Dedifferentiated amniotic fluid mesenchymal stem cell (primary cell): ENCODE data around the gene SCAANT1.

Experiments
- DNase-seq: peaks from one replicate; pipeline ENCODE4 v3.0.0-alpha.2; 2016; ENCODE audit errors: extremely low spot score

Gene SCAANT1

DNA sequence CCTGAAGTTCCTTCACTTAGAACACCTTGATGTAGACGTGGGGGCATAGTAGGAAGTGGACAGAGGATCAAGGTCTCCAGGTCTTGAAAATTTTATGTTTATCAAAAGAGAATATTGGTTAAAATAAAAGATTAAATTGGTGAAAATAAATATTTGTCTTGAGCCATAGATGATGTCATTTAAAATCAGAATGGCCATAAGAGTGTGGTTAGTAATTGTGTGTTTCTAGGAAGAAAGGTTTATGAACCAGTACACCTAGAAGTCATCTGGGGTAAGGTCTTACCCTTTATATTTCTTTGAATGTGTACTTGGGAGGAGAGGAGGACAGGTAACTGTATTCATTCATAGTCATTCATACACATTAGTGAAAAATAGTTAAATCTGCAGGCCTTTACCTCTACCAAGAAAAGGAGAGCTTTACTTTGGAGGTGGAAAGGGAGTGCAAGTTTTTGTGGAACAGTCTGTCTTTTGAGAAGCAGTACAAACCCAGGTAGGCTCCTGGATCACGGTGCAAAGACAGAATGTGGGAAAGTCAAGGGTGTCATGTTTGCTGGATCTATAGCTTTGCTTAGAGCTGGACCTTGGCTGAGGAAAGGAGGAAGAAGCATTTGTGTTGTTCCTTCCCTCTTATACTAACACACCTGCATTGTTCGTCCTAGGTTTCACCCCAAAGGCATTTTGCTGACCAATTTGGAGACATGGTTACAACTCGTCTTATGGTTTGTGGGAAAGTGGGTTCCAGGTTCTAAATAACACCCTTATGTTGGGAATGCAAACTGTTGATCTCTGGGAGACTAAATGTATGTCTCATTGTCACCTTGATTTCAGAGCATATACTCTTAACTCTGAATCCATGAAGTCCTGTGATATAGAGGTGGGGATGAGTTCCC is 6.2 kb downstream of the SCAANT1 start:
- DNase-seq, result no peak

GRCh38 chr3:63900459-63900858 is 11.7 kb downstream of the SCAANT1 start:
- no peak for DNase-seq

- DNase-seq, result no peak
These were observed 12.2 kb downstream of the SCAANT1 start for GRCh38 chr3:63900010-63900409.

- DNase-seq, result no peak
These were observed 15.7 kb downstream of the SCAANT1 start for GRCh38 chr3:63896332-63897030.

DNA sequence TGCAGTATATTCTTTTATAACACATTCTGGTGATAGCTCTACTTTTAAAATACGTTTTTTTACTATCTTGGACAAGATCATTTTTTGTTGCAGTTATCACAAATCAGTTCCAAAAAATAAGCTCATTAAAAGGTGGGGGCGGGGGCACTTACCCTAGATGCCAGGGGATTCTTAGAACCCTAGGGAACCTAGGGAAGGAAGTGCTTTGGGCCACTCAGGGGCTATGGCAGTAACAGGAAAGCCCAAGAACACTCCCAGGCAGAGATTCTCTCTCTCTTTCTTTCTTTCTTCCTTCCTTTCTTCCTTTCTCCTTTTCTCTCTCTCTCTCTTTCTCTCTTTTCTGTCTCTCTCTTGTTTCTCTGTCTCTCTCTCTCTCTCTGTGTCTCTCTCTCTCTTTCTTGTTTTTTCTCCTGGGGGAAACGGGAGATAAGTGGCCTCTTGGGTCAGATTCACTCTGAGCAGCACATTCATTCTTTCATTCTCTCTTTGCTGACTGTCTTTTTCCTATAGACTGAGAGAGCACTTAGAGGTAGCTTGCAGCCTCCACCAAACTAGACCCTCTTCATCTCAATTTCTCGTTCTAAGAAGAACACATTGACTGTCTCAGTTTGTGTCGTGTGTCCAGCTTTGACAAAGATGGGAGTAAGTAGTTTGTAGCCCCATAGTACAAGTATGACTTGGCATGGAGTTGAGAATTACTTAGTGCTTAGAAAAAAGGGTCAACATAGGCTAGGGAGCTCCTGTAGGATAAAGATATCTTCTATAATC is 16.6 kb downstream of the SCAANT1 start:
- DNase-seq, result no peak

DNA sequence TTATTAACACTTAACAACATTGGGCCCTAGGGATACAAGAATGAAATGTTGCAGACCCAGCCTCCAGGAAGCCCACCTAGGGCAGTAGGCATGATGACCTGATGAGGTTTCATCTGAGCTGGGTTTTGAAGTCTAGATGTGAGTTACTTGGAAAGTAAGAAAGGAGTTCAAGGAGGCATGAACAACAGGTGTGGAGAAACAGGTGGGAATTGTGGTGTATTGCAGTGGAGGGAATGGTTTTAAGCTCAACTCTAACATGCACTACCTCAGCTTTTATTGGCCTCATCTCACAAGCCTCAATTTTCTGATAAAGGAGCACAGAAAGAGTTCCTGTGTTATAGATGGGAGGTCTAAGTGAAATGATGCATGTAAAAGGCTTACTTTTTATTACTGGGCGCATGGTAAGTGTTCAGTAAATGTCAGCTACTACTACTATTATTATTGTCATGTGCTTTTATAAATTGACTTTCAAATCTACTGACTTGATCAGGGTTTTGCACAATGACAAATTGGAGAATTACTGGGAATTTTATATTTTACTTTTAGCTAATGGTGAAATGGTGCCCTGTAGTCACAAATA is 19.3 kb downstream of the SCAANT1 start:
- no peak for DNase-seq

- DNase-seq, result no peak
These were observed 20.7 kb downstream of the SCAANT1 start for GRCh38 chr3:63891518-63891917.

DNA sequence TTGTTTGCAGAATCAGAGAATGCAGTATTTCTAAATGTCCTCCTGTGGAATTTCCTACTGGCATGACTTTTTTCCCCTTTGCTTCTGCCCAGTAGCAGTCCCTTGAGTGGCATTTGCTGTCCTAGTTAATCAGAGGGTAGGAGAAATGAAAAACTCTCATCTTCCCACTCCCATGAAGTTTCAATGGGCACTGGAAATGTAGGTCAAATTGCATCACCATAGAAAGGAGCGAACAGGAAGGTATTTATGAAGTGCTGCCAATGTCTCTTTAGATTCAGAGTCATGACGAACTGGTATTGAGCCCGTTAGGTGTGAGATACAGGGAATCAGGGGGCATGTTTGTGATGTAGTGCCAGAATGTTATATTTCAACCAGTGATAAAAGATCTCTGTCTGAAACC is 25.3 kb downstream of the SCAANT1 start:
- DNase-seq, result no peak

DNA sequence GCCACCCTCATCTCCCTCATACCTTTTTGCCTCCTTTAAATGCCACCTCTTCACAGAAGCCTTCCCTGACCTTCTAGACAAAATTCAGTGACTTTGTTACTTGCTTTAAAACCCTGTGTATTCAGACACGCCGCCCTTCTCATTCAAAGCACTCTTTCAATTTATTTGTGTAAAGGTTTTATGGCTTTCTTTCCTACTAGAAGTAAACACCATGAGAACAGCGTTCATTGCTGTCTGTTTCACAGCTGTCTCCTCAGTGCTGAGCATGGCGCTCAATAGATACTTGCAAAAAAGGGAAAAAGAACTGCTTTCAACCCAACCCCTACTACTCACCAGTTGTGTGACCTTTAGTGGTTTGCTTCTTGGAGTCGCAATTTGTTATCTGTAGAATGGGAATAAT is 31.5 kb downstream of the SCAANT1 start:
- DNase-seq, result no peak

DNA sequence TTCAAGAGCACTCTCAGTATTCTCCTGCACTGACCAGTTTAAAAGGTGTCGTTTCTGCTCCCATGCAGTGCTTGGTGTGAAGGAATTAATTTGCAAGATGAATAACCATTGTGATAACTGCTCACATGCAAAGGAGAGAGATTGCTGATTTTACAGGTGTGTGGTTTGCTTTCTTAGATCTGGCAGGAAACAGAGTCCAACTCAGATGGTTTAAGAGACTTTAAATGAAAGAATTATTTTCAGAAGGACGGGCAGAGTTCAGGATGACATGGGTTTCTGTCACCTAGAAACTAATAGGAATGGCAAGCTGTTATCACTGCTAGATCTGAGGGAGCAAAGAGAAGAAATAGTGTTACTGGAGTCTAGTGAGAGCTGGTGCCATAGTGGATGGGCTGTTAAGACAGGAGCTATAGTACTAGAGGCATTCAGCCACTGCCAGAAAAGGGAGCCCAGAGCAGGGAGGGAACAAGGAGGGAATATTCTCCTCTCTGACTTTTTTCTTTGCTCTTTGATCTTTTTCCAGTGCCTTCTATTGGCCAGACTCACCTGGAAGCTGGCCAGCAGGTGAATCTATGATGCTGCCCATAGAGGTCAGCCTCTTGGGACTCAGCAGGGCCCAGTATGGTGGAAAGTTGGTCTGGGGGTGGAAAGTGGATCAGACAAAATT is 33.7 kb downstream of the SCAANT1 start:
- no peak for DNase-seq

- no peak for DNase-seq
These were observed 34.3 kb downstream of the SCAANT1 start for GRCh38 chr3:63877737-63878393.

- DNase-seq, result no peak
These were observed 35.9 kb downstream of the SCAANT1 start for GRCh38 chr3:63876260-63876659.

DNA sequence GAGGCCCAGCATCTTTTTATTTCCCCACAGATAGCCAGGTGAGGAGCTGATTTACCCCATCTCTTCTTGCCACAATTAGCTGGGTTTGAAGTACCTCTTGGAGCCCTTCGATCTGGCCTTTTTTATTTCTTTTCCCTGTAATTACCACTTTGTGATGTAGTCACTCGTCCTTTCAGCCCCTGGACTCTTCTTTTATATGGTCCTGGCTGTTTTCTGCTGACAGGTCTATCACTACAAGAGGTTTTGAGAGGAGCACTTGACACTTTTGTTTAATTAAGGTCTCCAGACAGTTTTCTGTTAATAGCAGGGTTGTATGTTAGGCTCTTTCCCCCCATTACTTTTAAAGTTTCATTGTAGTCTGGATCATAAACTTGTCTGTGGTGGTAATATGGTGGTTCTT is 36.7 kb downstream of the SCAANT1 start:
- DNase-seq, result no peak

DNA sequence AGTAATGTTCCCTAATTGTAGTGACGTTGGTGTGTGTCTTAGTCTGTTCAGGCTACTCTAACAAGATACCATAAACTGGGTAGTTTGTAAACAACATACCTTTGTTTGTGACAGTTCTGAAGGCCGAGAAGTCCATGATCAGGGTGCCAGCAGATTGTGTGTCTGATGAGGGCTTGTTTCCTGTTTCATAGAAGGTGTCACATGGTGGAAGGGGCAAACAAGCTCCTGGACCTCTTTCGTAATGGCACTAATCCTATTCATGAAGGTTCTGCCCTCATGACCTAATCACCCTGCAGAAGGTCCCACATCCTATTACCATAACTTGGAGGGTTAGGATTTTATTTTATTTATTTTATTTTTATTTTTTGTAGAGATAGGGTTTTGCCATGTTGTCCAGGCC is 37.4 kb downstream of the SCAANT1 start:
- DNase-seq, result no peak

DNA sequence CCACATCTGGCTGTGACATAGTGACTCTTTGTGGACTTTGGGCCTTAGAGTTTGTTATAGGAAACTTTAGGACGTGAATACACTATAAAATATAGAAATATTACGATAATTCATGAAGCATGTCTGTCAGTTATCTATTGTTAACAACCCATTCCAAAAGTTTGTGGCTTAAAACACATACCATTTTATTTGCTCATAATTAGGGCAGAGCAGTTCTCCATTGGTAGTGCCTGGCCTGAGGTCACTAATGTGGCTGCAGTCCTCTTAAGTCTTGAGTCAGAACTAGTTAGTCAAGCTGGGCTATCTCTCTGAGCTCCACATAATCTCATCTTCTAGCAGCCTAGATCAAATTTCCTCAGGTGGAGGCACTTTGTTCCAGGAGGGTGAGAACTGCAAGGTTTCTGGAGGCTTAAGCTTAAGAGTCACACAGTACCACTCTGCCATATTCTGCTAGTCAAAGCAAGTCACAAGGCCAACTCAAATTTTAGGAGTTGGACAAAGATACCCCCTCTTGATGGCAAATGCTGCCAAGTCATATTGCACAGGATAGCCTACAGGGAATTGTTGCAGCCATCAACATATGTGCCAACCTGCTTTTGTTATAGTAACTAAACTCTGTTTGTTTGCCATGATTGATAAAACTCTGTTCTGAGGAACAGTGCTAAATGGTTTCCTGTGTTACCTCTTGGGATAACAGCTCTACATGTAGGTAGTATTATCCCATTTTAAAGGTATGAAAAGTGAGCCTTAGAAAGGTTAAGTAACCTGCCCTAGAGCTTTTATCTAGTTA is 39.9 kb downstream of the SCAANT1 start:
- DNase-seq, result peak; percentile 36

GRCh38 chr3:63870615-63871005 is 41.6 kb downstream of the SCAANT1 start:
- DNase-seq, result no peak

- DNase-seq, result no peak
These were observed 42.1 kb downstream of the SCAANT1 start for GRCh38 chr3:63869940-63870614.

DNA sequence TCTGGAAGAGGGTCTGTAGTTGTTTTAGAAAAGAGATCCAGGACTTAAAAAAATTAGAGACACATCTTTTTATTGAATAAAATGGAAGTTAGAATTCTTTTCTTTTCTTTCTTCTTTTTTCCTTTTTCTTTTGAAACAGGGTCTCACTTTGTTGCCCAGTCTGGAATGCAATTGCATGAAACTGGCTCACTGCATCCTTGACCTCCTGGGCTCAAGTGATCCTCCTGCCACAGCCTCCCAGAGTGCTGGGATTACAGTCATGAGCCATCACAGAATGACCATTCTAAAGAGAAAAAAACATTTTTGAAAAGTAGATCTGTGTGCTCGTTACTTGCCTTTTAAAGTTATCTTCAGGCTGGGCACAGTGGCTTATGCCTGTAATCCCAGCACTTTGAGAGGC is 45.0 kb downstream of the SCAANT1 start:
- no peak for DNase-seq

- no peak for DNase-seq
These were observed 47.2 kb downstream of the SCAANT1 start for GRCh38 chr3:63864965-63865327.
